ENCODE data around the gene KRT36. TPM values are rescaled to one million over a fixed set of nuclear protein-coding genes. Genes with fewer than 3 reads are reported as not detected.

Gene KRT36
- total and polyA plus RNA-seq, 2 donors (not counting 3 experiments of a cell fraction or from before 2014, with no cell fraction given): 0.04 TPM; not detected in 1

DNA sequence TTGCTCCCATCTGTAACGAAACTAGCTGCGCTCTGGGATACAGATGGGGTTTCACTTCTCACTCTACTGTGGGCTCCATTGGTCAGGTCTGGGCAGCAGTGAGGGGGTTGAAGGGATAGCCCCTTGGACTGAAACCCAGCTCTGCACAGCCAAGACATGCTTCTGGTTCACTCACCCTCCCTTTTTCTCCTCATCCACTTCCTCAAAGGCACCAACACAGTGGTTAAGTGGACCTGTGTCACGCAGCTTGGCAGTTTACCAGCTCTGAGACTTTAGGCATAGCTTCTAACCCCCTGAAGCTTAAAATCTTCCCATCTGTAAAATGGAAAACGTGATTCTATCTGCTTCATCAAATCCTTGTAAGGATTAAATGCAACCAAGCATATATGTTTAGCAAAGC, 37.4 kb downstream of the KRT36 start:
- Histone ChIP-seq H3K4me3 (replicated peaks in 1 of 3; ENCODE audit: insufficient read depth in 1 of 3, low read depth in 1 of 3, low read length in 3 of 3) (no peak overlapping the region), H2AFZ (ENCODE audit: low read depth, low read length) (no peak overlapping the region), H3K9ac (replicated peaks; ENCODE audit: extremely low read depth, insufficient read depth, low read length) (no peak overlapping the region), H3K36me3 (ENCODE audit: control insufficient read depth in 2 of 2, extremely low read depth in 1 of 2, insufficient read depth in 2 of 2, low read length in 2 of 2) (no peaks in the 10 kb centered on the region), H3K27me3 (ENCODE audit: control insufficient read depth in 2 of 2, insufficient read depth in 2 of 2, low read length in 2 of 2) (peaks cover 0 to 5% of the 10 kb centered on the region in 2 experiments), H3K4me1 (ENCODE audit: control insufficient read depth, extremely low read depth, insufficient read depth, low read length) (no peaks in the 10 kb centered on the region), H3K4me2 (ENCODE audit: insufficient read depth, low read length) (no peak overlapping the region), H3K9me3 (replicated peaks; ENCODE audit: control insufficient read depth, insufficient read depth, low read length) (no peaks in the 10 kb centered on the region), H4K20me1 (replicated peaks; ENCODE audit: control insufficient read depth, extremely low read depth, insufficient read depth, low read length) (no peaks in the 10 kb centered on the region), H3K79me2 (ENCODE audit: control insufficient read depth, insufficient read depth, low read length) (no peaks in the 10 kb centered on the region), H3K27ac (ENCODE audit: insufficient read depth, low read depth, low read length) (no peak overlapping the region), H3K9me1 (replicated peaks; ENCODE audit: control insufficient read depth, extremely low read depth, insufficient read depth, low read length) (no peaks in the 10 kb centered on the region)
- no peak for TF ChIP-seq JUN (IDR thresholded peaks at IDR 0.05; ENCODE audit: borderline replicate concordance, insufficient read depth, insufficient read length, low read depth)
- TF ChIP-seq FOS (IDR thresholded peaks at IDR 0.05; ENCODE audit: borderline replicate concordance, insufficient read depth, low read length): no peak
- no peak for TF ChIP-seq MYC (IDR thresholded peaks at IDR 0.05; ENCODE audit: low read depth, low read length)
- TF ChIP-seq, protein P1, sequence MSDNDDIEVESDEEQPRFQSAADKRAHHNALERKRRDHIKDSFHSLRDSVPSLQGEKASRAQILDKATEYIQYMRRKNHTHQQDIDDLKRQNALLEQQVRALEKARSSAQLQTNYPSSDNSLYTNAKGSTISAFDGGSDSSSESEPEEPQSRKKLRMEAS (IDR thresholded peaks at IDR 0.05; ENCODE audit: insufficient read depth, insufficient read length): no peak
- TF ChIP-seq GATA2 (IDR thresholded peaks at IDR 0.05; ENCODE audit: insufficient read depth, insufficient read length, low read depth, low read length): no peak
- TF ChIP-seq POLR2AphosphoS5 (IDR thresholded peaks at IDR 0.05; ENCODE audit: insufficient read depth, low read depth, low read length): no peak
- TF ChIP-seq, protein P2, sequence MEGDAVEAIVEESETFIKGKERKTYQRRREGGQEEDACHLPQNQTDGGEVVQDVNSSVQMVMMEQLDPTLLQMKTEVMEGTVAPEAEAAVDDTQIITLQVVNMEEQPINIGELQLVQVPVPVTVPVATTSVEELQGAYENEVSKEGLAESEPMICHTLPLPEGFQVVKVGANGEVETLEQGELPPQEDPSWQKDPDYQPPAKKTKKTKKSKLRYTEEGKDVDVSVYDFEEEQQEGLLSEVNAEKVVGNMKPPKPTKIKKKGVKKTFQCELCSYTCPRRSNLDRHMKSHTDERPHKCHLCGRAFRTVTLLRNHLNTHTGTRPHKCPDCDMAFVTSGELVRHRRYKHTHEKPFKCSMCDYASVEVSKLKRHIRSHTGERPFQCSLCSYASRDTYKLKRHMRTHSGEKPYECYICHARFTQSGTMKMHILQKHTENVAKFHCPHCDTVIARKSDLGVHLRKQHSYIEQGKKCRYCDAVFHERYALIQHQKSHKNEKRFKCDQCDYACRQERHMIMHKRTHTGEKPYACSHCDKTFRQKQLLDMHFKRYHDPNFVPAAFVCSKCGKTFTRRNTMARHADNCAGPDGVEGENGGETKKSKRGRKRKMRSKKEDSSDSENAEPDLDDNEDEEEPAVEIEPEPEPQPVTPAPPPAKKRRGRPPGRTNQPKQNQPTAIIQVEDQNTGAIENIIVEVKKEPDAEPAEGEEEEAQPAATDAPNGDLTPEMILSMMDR (IDR thresholded peaks at IDR 0.05; ENCODE audit: extremely low read depth in 1 of 2, insufficient read depth in 1 of 2, low read depth in 1 of 2, low read length in 2 of 2): no peak
- no peak for TF ChIP-seq POLR2A (IDR thresholded peaks at IDR 0.05; ENCODE audit: low read depth, low read length)
- TF ChIP-seq EZH2 (IDR thresholded peaks at IDR 0.05; ENCODE audit: borderline replicate concordance, low read depth, low read length, severe bottlenecking): no peak
- CTCF ChIA-PET: interaction anchor here (1.0 to 4.4 kb wide), 3 partner anchors 11 to 97 kb away, joined by 3 to 22 read pairs (median 4); no protein-coding TSS in a partner anchor
- dilution Hi-C loops (cut with MboI; ENCODE audit: extremely low pct_ligation_motif_present, low sequenced_read_pairs) (no loop called here), intact Hi-C loops (cut with micrococcal nuclease) (no loop called here)
- BruUV-seq (replicated peaks): no TSS peak
- DNase-seq (ENCODE audit: low read depth, low spot score) (no peak), FAIRE-seq (no peak)
- POLR2A ChIA-PET: no interaction called here

Measured in endothelial cell of umbilical vein (primary cell).